DND-41 (cell line): Measurements from ENCODE around the gene PRR7.

Experiments used
- ATAC-seq: fragments of 200-7000 bp; cut with Tn5 transposase; 3 replicates; pipeline ENCODE4 v1.9.1; 2021; ENCODE audit warnings: low read depth; ENCODE audit not compliant: insufficient read depth
- DNase-seq: peaks from one replicate; pipeline ENCODE4 v3.0.0-alpha.2; 2020
- H2AFZ ChIP-seq: 2 replicates; pipeline ENCODE4 v1.6.0; 2012; ENCODE audit warnings: low read depth, low read length
- H3K27ac ChIP-seq: 2 replicates; pipeline ENCODE4 v1.5.1; 2012; ENCODE audit warnings: low read length, inconsistent platforms
- H3K27me3 ChIP-seq: fragments of 200-600 bp; sonication (generic); 2 replicates; pipeline ENCODE4 v1.6.0; 2012; ENCODE audit warnings: low read length, mild to moderate bottlenecking, inconsistent platforms; ENCODE audit not compliant: insufficient read depth, poor library complexity
- H3K36me3 ChIP-seq: 2 replicates; pipeline ENCODE4 v1.5.1; 2012; ENCODE audit warnings: low read length, inconsistent platforms; ENCODE audit not compliant: insufficient read depth
- H3K4me1 ChIP-seq: 2 replicates; pipeline ENCODE4 v1.5.1; 2012; ENCODE audit warnings: mild to moderate bottlenecking, low read length; ENCODE audit not compliant: insufficient read depth
- H3K4me2 ChIP-seq: 2 replicates; pipeline ENCODE4 v1.6.0; 2012; ENCODE audit warnings: mild to moderate bottlenecking, moderate library complexity, low read length, inconsistent platforms; ENCODE audit not compliant: insufficient read depth
- H3K4me3 ChIP-seq, 2 experiments: fragments of 200-600 bp in 1 of 2; shearing (Covaris generic) in 1 of 2; 2 replicates each; pipeline ENCODE4 v1.5.1; 2012 to 2016; ENCODE audit warnings: inconsistent platforms in 2 of 2, low read length in 2 of 2, mild to moderate bottlenecking in 2 of 2, low read depth in 1 of 2, moderate library complexity in 1 of 2
- H3K79me2 ChIP-seq: 2 replicates; pipeline ENCODE4 v1.6.0; 2012; ENCODE audit warnings: low read length, inconsistent platforms; ENCODE audit not compliant: insufficient read depth
- H3K9ac ChIP-seq: 2 replicates; pipeline ENCODE4 v1.6.0; 2012; ENCODE audit warnings: low read depth, mild to moderate bottlenecking, inconsistent platforms, low read length, moderate library complexity
- H3K9me3 ChIP-seq: 2 replicates; pipeline ENCODE4 v1.5.1; 2012; ENCODE audit warnings: low read length, moderate library complexity, mild to moderate bottlenecking, inconsistent platforms; ENCODE audit not compliant: insufficient read depth, severe bottlenecking
- H4K20me1 ChIP-seq: 2 replicates; pipeline ENCODE4 v1.6.0; 2012; ENCODE audit warnings: low read length; ENCODE audit not compliant: insufficient read depth
- CTCF ChIP-seq: IDR thresholded peaks from 2 replicates; pipeline ENCODE4 v1.5.1; 2012; ENCODE audit warnings: borderline replicate concordance, low read length, moderate library complexity, mild to moderate bottlenecking; ENCODE audit not compliant: poor library complexity, severe bottlenecking; ENCODE audit errors: extremely low read depth
- EZH2 ChIP-seq: IDR thresholded peaks from 3 replicates; pipeline ENCODE4 v1.6.1; 2012; ENCODE audit warnings: borderline replicate concordance, low read depth, mild to moderate bottlenecking, moderate library complexity, low read length, inconsistent platforms; ENCODE audit not compliant: severe bottlenecking

The PRR7 gene

GRCh38 chr5:177493795-177494345 lies 47.3 kb downstream of the PRR7 start:
- Histone ChIP-seq H2AFZ (no peak overlapping the region), H4K20me1 (no peaks in the 10 kb centered on the region; the same call in 1 of the 2 replicates), H3K9me3 (no peaks in the 10 kb centered on the region), H3K4me2 (no peak overlapping the region), H3K4me3 (no peak overlapping the region), H3K27ac (no peak overlapping the region), H3K9ac (no peak overlapping the region), H3K36me3 (no peaks in the 10 kb centered on the region), H3K27me3 (no peaks in the 10 kb centered on the region), H3K4me1 (peaks cover 20% of the 10 kb centered on the region), H3K79me2 (no peaks in the 10 kb centered on the region)
- TF ChIP-seq EZH2: no peak
- TF ChIP-seq CTCF: no peak
- ATAC-seq (no peak), DNase-seq (no peak)

- TF ChIP-seq EZH2: no peak
- peak; percentile 26 for TF ChIP-seq CTCF
Observed at GRCh38 chr5:177494346-177495195, 48.0 kb downstream of the PRR7 start.

GRCh38 chr5:177495243-177496060 lies 48.8 kb downstream of the PRR7 start:
- no peak for DNase-seq
- Histone ChIP-seq H3K27ac (no peak overlapping the region), H2AFZ (no peak overlapping the region), H3K36me3 (no peaks in the 10 kb centered on the region), H3K4me1 (peaks cover 20% of the 10 kb centered on the region), H3K27me3 (no peaks in the 10 kb centered on the region), H3K79me2 (no peaks in the 10 kb centered on the region), H4K20me1 (no peaks in the 10 kb centered on the region), H3K4me3 (no peak overlapping the region), H3K9ac (no peak overlapping the region), H3K4me2 (peak overlapping the region; percentile 94; the same call in 1 of the 2 replicates), H3K9me3 (no peaks in the 10 kb centered on the region)
- ATAC-seq: no peak
- no peak for TF ChIP-seq CTCF
- TF ChIP-seq EZH2: no peak

More at GRCh38 chr5:177494346-177495195, 48.0 kb downstream of the PRR7 start:
- Histone ChIP-seq H3K79me2 (no peaks in the 10 kb centered on the region), H2AFZ (no peak overlapping the region), H3K4me2 (no peak overlapping the region), H3K4me1 (peaks cover 20% of the 10 kb centered on the region), H4K20me1 (no peaks in the 10 kb centered on the region), H3K9me3 (no peaks in the 10 kb centered on the region), H3K27ac (no peak overlapping the region), H3K4me3 (no peak overlapping the region), H3K27me3 (no peaks in the 10 kb centered on the region), H3K9ac (no peak overlapping the region), H3K36me3 (no peaks in the 10 kb centered on the region)
- DNase-seq: no peak
- no peak for ATAC-seq
